OCI-LY1 (cell line): Measurements from ENCODE around the gene ACE.

ENCODE experiments used
- CTCF ChIP-seq: fragments of 200-600 bp; sonication (generic), shearing (Covaris generic); IDR thresholded peaks from 2 replicates; pipeline ENCODE4 v1.5.1; 2017; ENCODE audit warnings: mild to moderate bottlenecking, antibody characterized with exemption, low read length, moderate library complexity, mixed read lengths
- EZH2 ChIP-seq: fragments of 200-600 bp; sonication (generic), shearing (Covaris generic); IDR thresholded peaks from 2 replicates; pipeline ENCODE4 v1.8.0; 2017; ENCODE audit warnings: borderline replicate concordance, mixed run types, mild to moderate bottlenecking, antibody characterized with exemption, low read length, moderate library complexity, mixed read lengths

- TF ChIP-seq CTCF (no peak), EZH2 (no peak)
These were observed 33.8 kb upstream of the ACE start for GRCh38 chr17:63443053-63443452.
